T follicular helper cell (primary cell): ENCODE measurements around the gene ASCC1.
"Not testable (repeated sequence)": the region's sequence is repeated elsewhere in the genome, so short reads cannot be mapped to it uniquely, and the experiment has no call there.

Experiments
- DNase-seq: peaks from one replicate; pipeline ENCODE4 v3.0.0-alpha.2; 2020; ENCODE audit warnings: low read depth

Gene ASCC1

DNA sequence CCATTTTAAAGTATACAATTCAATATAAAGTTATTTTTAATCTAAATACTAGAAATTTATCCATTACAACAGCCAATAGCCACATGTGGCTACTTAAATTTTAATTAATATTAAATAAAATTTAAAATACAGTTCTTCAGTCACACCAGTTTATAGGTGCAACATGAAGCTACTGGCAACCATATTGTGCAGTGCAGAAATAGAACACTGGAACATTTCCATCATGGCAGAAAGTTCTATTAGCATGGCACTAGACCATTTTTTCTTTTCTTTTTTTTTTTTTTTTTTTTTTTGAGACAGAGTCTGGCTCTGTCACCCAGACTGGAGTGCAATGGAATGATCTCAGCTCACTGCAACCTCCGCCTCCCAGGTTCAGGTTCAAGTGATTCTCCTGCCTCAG is 5.2 kb upstream of the ASCC1 start:
- no peak for DNase-seq

DNA sequence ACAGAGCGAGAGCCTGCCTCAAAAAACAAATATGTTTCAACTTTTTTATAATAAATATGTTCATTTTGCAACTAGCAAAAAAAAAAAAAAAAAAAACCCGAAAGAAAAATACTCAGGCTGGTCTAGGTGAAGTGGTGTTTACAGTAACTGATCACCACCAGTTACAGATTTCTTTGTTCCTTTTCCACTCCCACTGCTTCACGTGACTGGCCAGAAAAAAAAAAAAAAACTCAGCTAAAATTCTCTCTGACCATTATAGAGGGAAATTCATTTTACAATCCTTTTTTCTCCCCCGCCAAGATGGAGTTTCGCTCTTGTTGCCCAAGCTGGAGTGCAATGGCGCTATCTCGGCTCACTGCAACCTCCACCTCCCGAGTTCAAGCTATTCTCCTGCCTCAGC is 4.6 kb upstream of the ASCC1 start:
- no peak for DNase-seq

DNA sequence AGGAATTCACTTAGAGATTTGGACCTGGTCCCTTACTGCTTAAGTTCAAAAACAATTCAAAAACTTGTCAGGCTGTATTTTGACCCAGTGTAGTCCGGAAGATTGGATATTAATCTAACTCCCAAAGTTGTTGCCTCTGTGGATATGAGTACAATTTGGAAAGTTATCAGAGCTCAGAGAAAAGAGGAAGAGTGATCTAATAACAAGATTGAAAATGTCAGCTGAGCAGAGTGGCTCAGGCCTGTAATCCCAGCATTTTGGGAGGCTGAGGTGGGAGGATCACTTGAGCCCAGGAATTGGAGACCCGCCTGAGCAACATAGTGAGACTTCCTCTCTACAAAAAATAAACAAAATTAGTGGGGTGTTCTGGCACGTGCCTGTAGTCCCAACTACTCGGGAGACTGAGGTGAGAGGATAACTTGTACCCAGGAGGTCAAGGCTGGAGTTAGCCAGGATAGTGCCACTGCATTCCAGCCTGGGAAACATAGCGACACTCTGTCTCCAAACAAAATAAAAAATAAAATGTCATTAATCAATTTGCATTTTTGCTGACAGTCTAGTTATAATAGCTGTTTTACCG is 3.2 kb upstream of the ASCC1 start:
- no peak for DNase-seq

- no peak for DNase-seq
These were observed 2.6 kb upstream of the ASCC1 start for GRCh38 chr10:72218726-72219125.

- DNase-seq, result no peak
These were observed 2.2 kb upstream of the ASCC1 start for GRCh38 chr10:72218325-72218724.

DNA sequence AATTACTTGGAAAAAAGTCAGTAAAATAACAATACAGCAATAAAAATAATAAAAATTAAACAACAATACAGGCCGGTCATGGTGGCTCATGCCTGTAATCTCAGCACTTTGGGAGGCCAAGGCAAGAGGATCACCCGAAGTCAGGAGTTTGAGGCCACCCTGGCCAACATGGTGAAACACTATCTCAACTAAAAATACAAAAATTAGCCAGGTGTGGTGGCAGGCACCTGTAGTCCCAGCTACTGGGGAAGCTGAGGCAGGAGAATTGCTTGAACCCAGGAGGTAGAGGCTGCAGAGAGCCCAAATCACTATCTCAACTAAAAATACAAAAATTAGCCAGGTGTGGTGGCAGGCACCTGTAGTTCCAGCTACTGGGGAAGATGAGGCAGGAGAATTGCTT is 4.2 kb downstream of the ASCC1 start:
- not testable (repeated sequence) for DNase-seq

DNA sequence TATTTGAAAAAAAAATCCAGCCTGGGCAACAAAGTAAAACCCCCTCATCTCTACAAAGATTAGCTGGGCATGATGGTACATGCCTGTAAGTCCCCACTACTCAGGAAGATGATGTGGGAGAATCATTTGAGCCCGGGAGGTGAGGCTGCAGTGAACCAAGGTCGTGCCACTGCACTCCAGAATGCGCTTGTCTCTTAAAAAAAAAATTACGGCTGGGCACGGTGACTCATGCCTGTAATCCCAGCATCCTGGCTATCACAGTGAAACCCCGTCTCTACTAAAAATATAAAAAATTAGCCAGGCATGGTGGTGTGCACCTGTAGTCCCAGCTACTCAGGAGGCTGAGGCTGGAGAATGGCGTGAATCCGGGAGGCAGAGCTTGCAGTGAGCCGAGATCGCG is 4.7 kb downstream of the ASCC1 start:
- not testable (repeated sequence) for DNase-seq

DNA sequence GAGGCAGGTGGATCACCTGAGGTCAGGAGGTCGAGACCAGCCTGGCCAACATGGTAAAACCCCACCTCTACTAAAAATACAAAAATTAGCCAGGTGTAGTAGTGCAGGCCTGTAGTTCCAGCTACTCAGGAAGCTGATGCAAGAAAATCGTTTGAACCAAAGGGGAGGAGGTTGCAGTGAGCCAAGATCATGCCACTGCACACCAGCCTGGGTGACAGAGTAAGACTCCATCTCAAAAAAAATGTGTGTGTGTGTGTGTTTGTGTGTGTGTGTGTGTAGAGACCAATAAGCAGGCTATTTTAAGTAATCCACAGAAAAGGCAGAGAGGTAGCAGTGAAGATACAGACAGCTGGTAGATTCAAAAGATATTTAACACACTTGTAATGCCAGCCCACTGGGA is 7.5 kb downstream of the ASCC1 start:
- DNase-seq, result not testable (repeated sequence)

- DNase-seq, result no peak
These were observed 9.4 kb downstream of the ASCC1 start for GRCh38 chr10:72206511-72207229.

GRCh38 chr10:72204724-72205123 is 11.4 kb downstream of the ASCC1 start:
- DNase-seq, result no peak

DNA sequence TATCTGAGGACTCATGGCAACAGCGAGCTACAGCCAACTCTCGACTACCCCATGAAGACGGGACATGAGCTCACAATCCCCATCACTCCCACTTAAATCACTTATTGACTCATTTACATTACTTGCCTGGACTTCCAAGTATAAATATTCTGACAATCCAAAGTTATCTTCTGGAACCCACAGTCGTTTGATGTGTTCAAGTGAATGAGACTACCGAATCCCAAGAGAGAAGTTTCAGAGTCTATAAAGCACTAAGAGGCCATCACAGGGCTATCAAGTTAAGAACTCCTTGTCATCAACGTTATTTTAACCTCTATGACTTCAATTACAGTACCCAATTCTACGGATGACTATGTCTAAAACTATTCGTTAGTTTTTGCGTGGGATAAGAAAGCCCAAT is 11.8 kb downstream of the ASCC1 start:
- no peak for DNase-seq

GRCh38 chr10:72201293-72201692 is 14.8 kb downstream of the ASCC1 start:
- no peak for DNase-seq

DNA sequence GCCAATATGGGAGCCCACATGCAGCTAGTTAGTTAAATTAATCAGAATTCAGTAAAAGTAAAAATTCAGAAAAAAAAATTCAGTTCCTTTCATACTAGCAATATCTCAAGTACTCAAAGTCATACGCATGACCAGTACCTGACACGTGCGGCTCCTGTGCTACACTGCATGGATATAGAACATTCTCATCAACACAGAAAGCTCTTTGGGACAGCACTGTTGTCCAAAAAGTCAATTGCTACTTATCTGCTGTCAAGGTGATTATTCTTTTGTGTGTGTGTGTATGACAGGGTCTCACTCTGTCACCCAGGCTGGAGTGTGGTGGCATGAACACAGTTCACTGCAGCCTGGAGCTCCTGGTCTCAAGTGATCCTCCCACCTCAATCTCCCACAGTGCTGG is 15.2 kb downstream of the ASCC1 start:
- no peak for DNase-seq

GRCh38 chr10:72194949-72195348 is 21.1 kb downstream of the ASCC1 start:
- DNase-seq, result no peak

- DNase-seq, result no peak
These were observed 29.1 kb downstream of the ASCC1 start for GRCh38 chr10:72186982-72187330.

- no peak for DNase-seq
These were observed 29.7 kb downstream of the ASCC1 start for GRCh38 chr10:72186258-72186981.

- no peak for DNase-seq
These were observed 31.9 kb downstream of the ASCC1 start for GRCh38 chr10:72184156-72184555.

DNA sequence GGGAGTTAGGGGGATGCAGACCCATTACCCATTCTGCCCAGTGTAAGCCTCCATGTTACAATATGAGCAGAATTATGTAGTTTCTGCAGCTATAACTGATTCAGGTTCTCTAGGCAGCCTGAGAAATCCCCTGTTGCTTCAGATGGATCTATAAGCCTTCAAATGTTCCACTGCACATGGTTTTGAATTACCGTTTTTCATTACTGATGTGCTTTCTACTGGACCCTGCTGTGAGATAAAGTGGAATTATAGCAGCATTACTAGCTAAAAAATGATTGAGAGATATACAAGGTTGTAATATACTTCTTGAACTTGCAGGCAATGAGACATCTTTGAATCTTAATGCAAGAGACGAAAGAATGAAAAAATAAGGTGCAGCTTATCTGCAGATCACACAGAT is 38.6 kb downstream of the ASCC1 start:
- no peak for DNase-seq

DNA sequence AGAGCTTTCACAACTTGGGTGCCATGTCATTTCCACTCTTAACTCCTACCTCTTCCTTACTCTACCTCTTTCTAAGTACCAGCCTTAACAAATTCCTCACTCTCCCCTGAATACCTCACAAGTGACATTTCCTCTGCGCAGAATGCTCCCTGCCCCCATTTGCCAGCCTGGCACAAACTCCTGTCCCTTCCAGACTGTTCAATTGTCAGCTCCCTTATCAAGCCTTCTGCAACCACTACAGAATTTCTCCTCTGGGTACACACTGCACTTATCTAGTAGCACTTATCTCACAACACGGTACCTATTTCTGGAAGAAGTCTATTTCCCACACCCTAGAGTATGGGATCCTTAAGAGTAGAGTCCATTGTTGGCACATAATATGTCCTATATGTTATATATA is 39.4 kb downstream of the ASCC1 start:
- no peak for DNase-seq

GRCh38 chr10:72175149-72175548 is 40.9 kb downstream of the ASCC1 start:
- no peak for DNase-seq

- no peak for DNase-seq
These were observed 41.8 kb downstream of the ASCC1 start for GRCh38 chr10:72174297-72174662.

GRCh38 chr10:72173619-72174296 is 42.3 kb downstream of the ASCC1 start:
- DNase-seq, result no peak

DNA sequence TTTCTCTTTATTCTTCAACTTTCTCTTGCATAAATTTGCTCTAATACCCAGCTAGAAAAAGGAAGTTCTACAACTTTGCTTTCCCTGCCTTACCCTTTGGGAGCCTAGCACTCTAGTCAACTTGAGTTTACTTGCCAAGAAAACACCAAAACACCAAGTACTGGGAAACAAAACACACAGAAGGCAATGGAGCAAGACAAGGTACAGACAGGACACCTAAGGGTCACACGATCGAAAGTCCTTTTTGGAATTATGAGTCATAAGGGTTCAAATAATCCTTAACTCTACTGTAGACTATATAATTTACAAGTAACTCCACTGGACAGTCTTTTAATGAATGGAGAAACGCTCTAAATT is 42.8 kb downstream of the ASCC1 start:
- DNase-seq, result no peak
